Testis (tissue), 3 donors: ENCODE data around the gene DENND5B. TPM values are rescaled to one million over a fixed set of nuclear protein-coding genes. Genes with fewer than 3 reads are reported as not detected.

Source experiments
- DNase-seq: peaks from one replicate; pipeline ENCODE4 v3.0.0-alpha.2; 2019
- H3K27ac ChIP-seq, 2 donors: fragments of 200-600 bp; sonication (generic); one replicate each; pipeline ENCODE4 v1.5.1; 2019
- H3K27me3 ChIP-seq: fragments of 200-600 bp; sonication (generic); one replicate; pipeline ENCODE4 v1.5.1; 2019
- H3K36me3 ChIP-seq: fragments of 200-600 bp; sonication (generic); one replicate; pipeline ENCODE4 v1.5.1; 2017; ENCODE audit warnings: low read depth; ENCODE audit errors: missing control alignments
- H3K4me1 ChIP-seq: fragments of 200-600 bp; sonication (generic); one replicate; pipeline ENCODE4 v1.5.1; 2019
- H3K4me3 ChIP-seq, 2 donors: fragments of 200-600 bp; sonication (generic); one replicate each; pipeline ENCODE4 v1.5.1; 2017 to 2019
- H3K9me3 ChIP-seq: fragments of 200-600 bp; sonication (generic); one replicate; pipeline ENCODE4 v1.5.1; 2017
- CTCF ChIP-seq, 3 experiments: fragments of 450-650 bp in 2 of 3; fragments of 200-600 bp in 1 of 3; sonication (generic) in 1 of 3; IDR thresholded peaks; one replicate each; pipeline ENCODE4 v1.5.1; 2016 to 2019; ENCODE audit warnings: antibody characterized with exemption in 3 of 3, mild to moderate bottlenecking in 2 of 3, moderate library complexity in 1 of 3
- POLR2A ChIP-seq: fragments of 450-650 bp; IDR thresholded peaks from one replicate; pipeline ENCODE4 v1.6.1; 2017; ENCODE audit warnings: antibody characterized with exemption, mild to moderate bottlenecking, moderate library complexity
- WGBS, 2 donors: methylation state at CpG; one replicate each; pipeline ENCODE4 v1.1.5; 2018; 5-methylcytosine and 5-hydroxymethylcytosine counted together
- intact Hi-C: fragments of 100-400 bp; cut with DNase I; formaldehyde crosslinking; loops from one replicate; pipeline ENCODE4 v1.15.1; 2023; ENCODE audit warnings: low total_unique reads
- polyA plus RNA-seq: library from polyadenylated mRNA; stranded (reverse); fragments of 350-450 nt; fragmentation: Illumina TruSeq; extraction: RNeasy Lipid Tissue Mini Kit (QIAGEN cat#74804); gene quantifications from one replicate; pipeline ENCODE4 v1.2.3, GENCODE V29; 2014; ENCODE audit warnings: low read depth, low replicate concordance; ENCODE audit not compliant: insufficient read depth
- total RNA-seq, 2 donors: library from RNA; depleted of rRNA; stranded (reverse); fragments of >200 nt; gene quantifications; one replicate each; pipeline ENCODE4 v1.2.3, GENCODE V29; 2016

The DENND5B gene
- total and polyA plus RNA-seq, 3 donors from 2014 or later, result 34.7 to 62.3 (median 60.4) TPM

GRCh38 chr12:31518680-31519227 lies 72.2 kb downstream of the DENND5B start:
- Histone ChIP-seq H3K36me3 (no peaks in the 10 kb centered on the region), H3K27me3 (no peaks in the 10 kb centered on the region), H3K9me3 (no peaks in the 10 kb centered on the region), H3K4me1 (peaks cover 17% of the 10 kb centered on the region), H3K27ac (no peak overlapping the region), H3K4me3 (no peak overlapping the region)
- intact Hi-C loops, result no loop called here
- DNase-seq, result peak; percentile 46
- WGBS, 2 donors, result 30 to 33% methylated on average over 4 of the region's 4 CpGs
- no peak for TF ChIP-seq POLR2A
- TF ChIP-seq CTCF (IDR thresholded peaks at IDR 0.05), result no peak

GRCh38 chr12:31517994-31518393 lies 72.9 kb downstream of the DENND5B start:
- TF ChIP-seq POLR2A, result no peak
- TF ChIP-seq CTCF (IDR thresholded peaks at IDR 0.05), result no peak
- intact Hi-C loops, result no loop called here
- H3K9me3 ChIP-seq, result no peaks in the 10 kb centered on the region
- 50 to 61% methylated on average over 1 of the region's 1 CpG for WGBS, 2 donors
- no peak overlapping the region for H3K4me3 ChIP-seq
- peaks cover 17% of the 10 kb centered on the region for H3K4me1 ChIP-seq
- no peaks in the 10 kb centered on the region for H3K27me3 ChIP-seq
- no peak for DNase-seq
- no peak overlapping the region for H3K27ac ChIP-seq
- no peaks in the 10 kb centered on the region for H3K36me3 ChIP-seq

GRCh38 chr12:31516702-31517101 lies 74.2 kb downstream of the DENND5B start:
- Histone ChIP-seq H3K4me1 (peaks cover 17% of the 10 kb centered on the region), H3K4me3 (no peak overlapping the region), H3K36me3 (no peaks in the 10 kb centered on the region), H3K9me3 (no peaks in the 10 kb centered on the region), H3K27ac (no peak overlapping the region), H3K27me3 (no peaks in the 10 kb centered on the region)
- no peak for TF ChIP-seq CTCF (IDR thresholded peaks at IDR 0.05)
- TF ChIP-seq POLR2A, result no peak
- WGBS, 2 donors, result 77 to 82% methylated on average over 2 of the region's 2 CpGs
- intact Hi-C loops, result no loop called here
- DNase-seq, result no peak

GRCh38 chr12:31514912-31515311 lies 76.0 kb downstream of the DENND5B start:
- Histone ChIP-seq H3K27ac (no peak overlapping the region), H3K27me3 (no peaks in the 10 kb centered on the region), H3K4me1 (peaks cover 17% of the 10 kb centered on the region), H3K9me3 (no peaks in the 10 kb centered on the region), H3K36me3 (no peaks in the 10 kb centered on the region), H3K4me3 (no peak overlapping the region)
- 87 to 89% methylated on average over 4 of the region's 4 CpGs for WGBS, 2 donors
- DNase-seq, result no peak
- TF ChIP-seq POLR2A, result no peak
- no peak for TF ChIP-seq CTCF (IDR thresholded peaks at IDR 0.05)
- intact Hi-C loops, result no loop called here

- intact Hi-C loops, result no loop called here
- TF ChIP-seq CTCF (IDR thresholded peaks at IDR 0.05), result no peak
- no peak for TF ChIP-seq POLR2A
Measured at GRCh38 chr12:31510034-31510433, 80.9 kb downstream of the DENND5B start.

More at GRCh38 chr12:31510034-31510433, 80.9 kb downstream of the DENND5B start:
- no peak for DNase-seq
- H3K4me3 ChIP-seq, result no peak overlapping the region
- H3K27ac ChIP-seq, result no peak overlapping the region
- H3K36me3 ChIP-seq, result no peaks in the 10 kb centered on the region
- H3K4me1 ChIP-seq, result no peaks in the 10 kb centered on the region
- no peaks in the 10 kb centered on the region for H3K27me3 ChIP-seq
- 67 to 88% methylated on average over 4 of the region's 4 CpGs for WGBS, 2 donors
- H3K9me3 ChIP-seq, result no peaks in the 10 kb centered on the region
